ENCODE measurements around the gene TDP1. TPM values are rescaled to one million over a fixed set of nuclear protein-coding genes. Genes with fewer than 3 reads are reported as not detected.
"Not testable (repeated sequence)": the region's sequence is repeated elsewhere in the genome, so short reads cannot be mapped to it uniquely, and the experiment has no call there.

TDP1 gene
- total RNA-seq, 1 donor from 2014 or later, result 17.9 TPM

DNA sequence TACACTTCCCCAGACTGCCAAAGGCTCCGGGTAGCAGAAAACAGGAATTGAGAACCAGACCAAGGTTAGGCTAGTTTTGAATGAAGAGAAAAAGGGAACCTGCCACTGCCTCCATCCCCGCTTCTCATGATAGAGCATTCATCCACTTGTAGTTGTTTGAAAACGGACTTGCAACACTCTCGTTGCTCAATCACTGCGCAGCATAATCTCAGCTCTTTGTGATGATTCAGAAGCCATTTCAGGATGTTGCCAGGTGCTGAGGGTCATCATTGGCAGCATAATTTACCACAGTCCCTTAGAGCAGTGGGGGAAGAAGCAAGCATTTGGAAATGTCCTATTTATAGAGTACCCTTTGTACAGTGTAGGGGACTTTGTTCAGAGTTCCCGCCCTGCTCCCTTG, 131.7 kb downstream of the TDP1 start:
- Mint-ChIP-seq H3K27ac (ENCODE audit: unreplicated experiment) (no peak overlapping the region), H3K4me3 (ENCODE audit: unreplicated experiment) (no peak overlapping the region), H3K27me3 (ENCODE audit: unreplicated experiment) (peaks cover 32% of the 10 kb centered on the region), H3K9me3 (ENCODE audit: unreplicated experiment) (peaks cover 2% of the 10 kb centered on the region), H3K36me3 (ENCODE audit: unreplicated experiment) (no peaks in the 10 kb centered on the region), H3K4me1 (ENCODE audit: unreplicated experiment) (peaks cover 9% of the 10 kb centered on the region)
- no peak for DNase-seq (ENCODE audit: extremely low spot score, unreplicated experiment)
- TF ChIP-seq CTCF (IDR thresholded peaks at IDR 0.05), result no peak

- Mint-ChIP-seq H3K4me3 (ENCODE audit: unreplicated experiment) (no peak overlapping the region), H3K27ac (ENCODE audit: unreplicated experiment) (no peak overlapping the region), H3K36me3 (ENCODE audit: unreplicated experiment) (no peaks in the 10 kb centered on the region), H3K27me3 (ENCODE audit: unreplicated experiment) (peaks cover 24% of the 10 kb centered on the region), H3K4me1 (ENCODE audit: unreplicated experiment) (peaks cover 9% of the 10 kb centered on the region), H3K9me3 (ENCODE audit: unreplicated experiment) (no peaks in the 10 kb centered on the region)
- TF ChIP-seq CTCF (IDR thresholded peaks at IDR 0.05), result no peak
- DNase-seq (ENCODE audit: extremely low spot score, unreplicated experiment), result no peak
Observed at GRCh38 chr14:90088176-90088575, 132.4 kb downstream of the TDP1 start.

GRCh38 chr14:90089486-90089885, 133.8 kb downstream of the TDP1 start:
- not testable (repeated sequence) for H3K4me3 Mint-ChIP-seq (ENCODE audit: unreplicated experiment); H3K27ac Mint-ChIP-seq (ENCODE audit: unreplicated experiment); DNase-seq (ENCODE audit: extremely low spot score, unreplicated experiment); H3K9me3 Mint-ChIP-seq (ENCODE audit: unreplicated experiment); H3K4me1 Mint-ChIP-seq (ENCODE audit: unreplicated experiment); H3K36me3 Mint-ChIP-seq (ENCODE audit: unreplicated experiment)
- H3K27me3 Mint-ChIP-seq (ENCODE audit: unreplicated experiment), result peaks cover 13% of the 10 kb centered on the region

DNA sequence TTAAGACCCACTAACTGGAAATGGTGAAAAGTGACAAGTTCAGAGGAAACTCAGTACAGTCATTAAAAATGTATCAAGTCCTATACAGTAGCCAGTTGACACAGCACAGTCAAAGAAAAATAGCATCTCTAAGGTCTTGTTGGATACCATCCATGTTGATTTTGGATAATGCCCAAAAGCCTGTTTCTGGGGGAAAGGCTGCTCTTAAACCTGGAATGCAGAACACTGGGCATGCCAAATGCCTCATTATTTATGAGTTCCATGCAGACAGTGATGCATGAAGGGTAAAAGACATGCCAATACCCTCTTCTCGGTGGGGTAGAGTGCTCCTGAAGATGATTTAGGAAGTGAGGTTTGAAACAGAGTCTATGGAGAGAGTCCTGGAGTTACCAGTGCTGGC, 135.7 kb downstream of the TDP1 start:
- H3K27ac Mint-ChIP-seq (ENCODE audit: unreplicated experiment), result no peak overlapping the region
- no peak for TF ChIP-seq CTCF (IDR thresholded peaks at IDR 0.05)
- DNase-seq (ENCODE audit: extremely low spot score, unreplicated experiment), result no peak
- no peaks in the 10 kb centered on the region for H3K9me3 Mint-ChIP-seq (ENCODE audit: unreplicated experiment)
- peaks cover 21% of the 10 kb centered on the region for H3K27me3 Mint-ChIP-seq (ENCODE audit: unreplicated experiment)
- peaks cover 9% of the 10 kb centered on the region for H3K4me1 Mint-ChIP-seq (ENCODE audit: unreplicated experiment)
- H3K4me3 Mint-ChIP-seq (ENCODE audit: unreplicated experiment), result no peak overlapping the region
- no peaks in the 10 kb centered on the region for H3K36me3 Mint-ChIP-seq (ENCODE audit: unreplicated experiment)

DNA sequence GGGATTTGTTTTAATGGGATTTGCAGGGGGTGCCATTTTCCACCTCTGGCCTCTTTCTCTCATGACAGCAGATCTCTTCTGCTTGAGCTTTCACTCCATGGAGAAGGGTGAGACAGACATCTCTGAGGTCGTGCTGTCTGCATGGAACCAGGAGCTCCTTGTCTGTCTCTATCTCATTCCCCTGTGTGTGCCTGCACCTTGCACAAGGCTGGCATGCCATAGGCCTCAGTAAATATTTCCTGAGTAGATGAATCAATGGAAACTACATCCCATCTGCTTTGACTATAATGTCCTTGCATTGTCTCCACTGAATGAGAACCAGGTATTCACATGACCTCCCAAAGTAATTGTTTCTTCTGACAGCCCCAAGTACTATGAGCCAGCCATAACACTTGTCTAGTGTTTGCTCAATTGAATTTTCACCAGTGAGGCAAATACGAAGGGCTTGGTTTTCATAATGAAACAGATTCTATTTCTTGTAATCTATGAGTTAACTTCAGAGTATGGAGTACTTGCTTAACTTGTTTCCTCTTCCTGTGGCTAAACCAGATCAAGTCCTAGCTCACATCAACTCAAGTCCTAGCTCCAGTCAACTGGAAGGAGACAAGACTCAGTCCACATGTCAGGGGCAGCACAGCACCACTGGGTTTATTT, 138.3 kb downstream of the TDP1 start:
- Mint-ChIP-seq H3K4me3 (ENCODE audit: unreplicated experiment) (no peak overlapping the region), H3K4me1 (ENCODE audit: unreplicated experiment) (peaks cover 9% of the 10 kb centered on the region), H3K9me3 (ENCODE audit: unreplicated experiment) (no peaks in the 10 kb centered on the region), H3K27ac (ENCODE audit: unreplicated experiment) (no peak overlapping the region), H3K27me3 (ENCODE audit: unreplicated experiment) (peaks cover 16% of the 10 kb centered on the region), H3K36me3 (ENCODE audit: unreplicated experiment) (no peaks in the 10 kb centered on the region)
- no peak for DNase-seq (ENCODE audit: extremely low spot score, unreplicated experiment)
- TF ChIP-seq CTCF (IDR thresholded peaks at IDR 0.05), result no peak

Other genes starting within 250 kb of the TDP1 start
- 5.2 and 8.7 TPM in 2 replicates for gene EFCAB11, start 1.2 kb upstream of the TDP1 start, total RNA-seq
- gene KCNK13, start 106.1 kb downstream of the TDP1 start, total RNA-seq, result not detected in 2 replicates

All from osteocyte (in vitro differentiated cells).